ENCODE measurements around the gene TOP1. TPM values are rescaled to one million over a fixed set of nuclear protein-coding genes. Genes with fewer than 3 reads are reported as not detected.

The TOP1 gene
- total and polyA plus RNA-seq, 4 donors, result 39.7 to 62.7 (median 51.7) TPM

DNA sequence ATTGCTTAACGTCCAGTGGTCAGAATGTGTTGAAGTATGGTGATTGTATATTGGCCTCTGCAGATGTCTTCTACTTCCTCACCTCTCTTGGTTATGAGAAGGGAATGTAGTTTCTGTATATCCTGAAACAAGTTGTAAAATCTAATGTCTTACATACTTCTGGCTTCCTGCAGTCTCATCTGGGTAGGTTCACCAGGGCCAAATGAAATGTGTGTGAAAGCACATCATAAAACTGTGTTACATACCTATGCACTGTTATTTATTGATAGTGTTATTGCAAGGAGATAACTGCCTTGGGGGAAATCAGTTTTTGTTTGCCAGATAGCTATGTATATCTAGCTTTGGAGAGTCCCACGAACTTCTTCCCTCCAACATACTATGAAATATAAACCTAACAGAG lies 73.0 kb downstream of the TOP1 start:
- 84 to 89% methylated on average over 2 of the region's 2 CpGs for WGBS, 2 donors
- DNase-seq, result no peak

GRCh38 chr20:41108531-41108930 lies 79.9 kb downstream of the TOP1 start:
- Histone ChIP-seq H3K27me3 (ENCODE audit: control insufficient read depth in 3 of 3, insufficient read depth in 3 of 3, low read length in 2 of 3) (no peaks in the 10 kb centered on the region), H3K9me3 (ENCODE audit: control insufficient read depth in 4 of 4, insufficient read depth in 3 of 4, low read length in 3 of 4) (no peaks in the 10 kb centered on the region), H3K27ac (ENCODE audit: low read depth in 1 of 2, low read length in 1 of 2) (no peak overlapping the region), H3K36me3 (ENCODE audit: control insufficient read depth in 4 of 4, insufficient read depth in 4 of 4, low read length in 4 of 4) (peaks cover 9 to 31% (median 20%) of the 10 kb centered on the region in 4 donors), H3K9ac (ENCODE audit: insufficient read depth in 1 of 2, low read length in 2 of 2) (no peak overlapping the region), H3K4me1 (ENCODE audit: control insufficient read depth in 5 of 5, insufficient read depth in 5 of 5, low read length in 5 of 5) (no peaks in the 10 kb centered on the region), H3K4me3 (no peak overlapping the region)
- TF ChIP-seq, protein P1, sequence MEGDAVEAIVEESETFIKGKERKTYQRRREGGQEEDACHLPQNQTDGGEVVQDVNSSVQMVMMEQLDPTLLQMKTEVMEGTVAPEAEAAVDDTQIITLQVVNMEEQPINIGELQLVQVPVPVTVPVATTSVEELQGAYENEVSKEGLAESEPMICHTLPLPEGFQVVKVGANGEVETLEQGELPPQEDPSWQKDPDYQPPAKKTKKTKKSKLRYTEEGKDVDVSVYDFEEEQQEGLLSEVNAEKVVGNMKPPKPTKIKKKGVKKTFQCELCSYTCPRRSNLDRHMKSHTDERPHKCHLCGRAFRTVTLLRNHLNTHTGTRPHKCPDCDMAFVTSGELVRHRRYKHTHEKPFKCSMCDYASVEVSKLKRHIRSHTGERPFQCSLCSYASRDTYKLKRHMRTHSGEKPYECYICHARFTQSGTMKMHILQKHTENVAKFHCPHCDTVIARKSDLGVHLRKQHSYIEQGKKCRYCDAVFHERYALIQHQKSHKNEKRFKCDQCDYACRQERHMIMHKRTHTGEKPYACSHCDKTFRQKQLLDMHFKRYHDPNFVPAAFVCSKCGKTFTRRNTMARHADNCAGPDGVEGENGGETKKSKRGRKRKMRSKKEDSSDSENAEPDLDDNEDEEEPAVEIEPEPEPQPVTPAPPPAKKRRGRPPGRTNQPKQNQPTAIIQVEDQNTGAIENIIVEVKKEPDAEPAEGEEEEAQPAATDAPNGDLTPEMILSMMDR (IDR thresholded peaks at IDR 0.05; ENCODE audit: control extremely low read depth, extremely low read depth), result no peak
- ATAC-seq (ENCODE audit: insufficient read depth, low FRiP score) (no peak), DNase-seq (no peak)
- 93 to 95% methylated on average over 1 of the region's 1 CpG for WGBS, 2 donors

More for the DNA sequence above, 73.0 kb downstream of the TOP1 start:
- peaks cover 29 to 57% (median 37%) of the 10 kb centered on the region in 4 donors for H3K36me3 ChIP-seq (ENCODE audit: control insufficient read depth in 4 of 4, insufficient read depth in 4 of 4, low read length in 4 of 4)
- H3K9ac ChIP-seq (ENCODE audit: insufficient read depth in 1 of 2, low read length in 2 of 2), result no peak overlapping the region
- TF ChIP-seq, protein P1 (IDR thresholded peaks at IDR 0.05; ENCODE audit: control extremely low read depth, extremely low read depth), result no peak
- ATAC-seq (ENCODE audit: insufficient read depth, low FRiP score), result no peak
- no peaks in the 10 kb centered on the region for H3K9me3 ChIP-seq (ENCODE audit: control insufficient read depth in 4 of 4, insufficient read depth in 3 of 4, low read length in 3 of 4)
- peaks cover 0 to 8% (median 0%) of the 10 kb centered on the region in 5 donors for H3K4me1 ChIP-seq (ENCODE audit: control insufficient read depth in 5 of 5, insufficient read depth in 5 of 5, low read length in 5 of 5)
- no peak overlapping the region for H3K27ac ChIP-seq (ENCODE audit: low read depth in 1 of 2, low read length in 1 of 2)
- no peaks in the 10 kb centered on the region for H3K27me3 ChIP-seq (ENCODE audit: control insufficient read depth in 3 of 3, insufficient read depth in 3 of 3, low read length in 2 of 3)
- no peak overlapping the region for H3K4me3 ChIP-seq

DNA sequence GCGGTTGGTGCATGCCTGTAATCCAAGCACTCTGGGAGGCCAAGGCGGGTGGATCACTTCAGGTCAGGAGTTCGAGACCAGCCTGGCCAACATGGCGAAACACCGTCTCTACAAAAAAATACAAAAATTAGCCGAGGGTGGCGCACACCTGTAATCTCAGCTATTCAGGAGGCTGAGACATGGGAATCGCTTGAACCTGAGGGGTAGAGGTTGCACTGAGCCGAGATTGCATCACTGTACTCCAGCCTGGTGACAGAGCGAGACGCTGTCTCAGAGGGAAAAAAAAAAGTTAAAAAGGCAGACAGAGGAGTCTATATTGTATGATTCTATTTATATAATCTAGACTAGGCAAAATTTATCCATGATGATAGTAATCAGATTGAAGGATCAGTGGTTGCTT lies 81.4 kb downstream of the TOP1 start:
- Histone ChIP-seq H3K4me1 (ENCODE audit: control insufficient read depth in 5 of 5, insufficient read depth in 5 of 5, low read length in 5 of 5) (no peaks in the 10 kb centered on the region), H3K9me3 (ENCODE audit: control insufficient read depth in 4 of 4, insufficient read depth in 3 of 4, low read length in 3 of 4) (no peaks in the 10 kb centered on the region), H3K9ac (ENCODE audit: insufficient read depth in 1 of 2, low read length in 2 of 2) (no peak overlapping the region), H3K27ac (ENCODE audit: low read depth in 1 of 2, low read length in 1 of 2) (no peak overlapping the region), H3K4me3 (no peak overlapping the region), H3K27me3 (ENCODE audit: control insufficient read depth in 3 of 3, insufficient read depth in 3 of 3, low read length in 2 of 3) (no peaks in the 10 kb centered on the region), H3K36me3 (ENCODE audit: control insufficient read depth in 4 of 4, insufficient read depth in 4 of 4, low read length in 4 of 4) (peaks cover 20 to 31% (median 27%) of the 10 kb centered on the region in 4 donors)
- ATAC-seq (ENCODE audit: insufficient read depth, low FRiP score), result no peak
- TF ChIP-seq, protein P1 (IDR thresholded peaks at IDR 0.05; ENCODE audit: control extremely low read depth, extremely low read depth), result no peak
- DNase-seq, result no peak
- WGBS, 2 donors, result 97 to 99% methylated on average over 11 of the region's 11 CpGs

Measured in lung (tissue), 12 donors.